Testis (tissue), 5 donors: ENCODE data around the gene KIR2DL3. TPM values are rescaled to one million over a fixed set of nuclear protein-coding genes. Genes with fewer than 3 reads are reported as not detected.
"Not testable (repeated sequence)": the region's sequence is repeated elsewhere in the genome, so short reads cannot be mapped to it uniquely, and the experiment has no call there.

Source experiments
- DNase-seq: peaks from one replicate; pipeline ENCODE4 v3.0.0-alpha.2; 2019
- H3K27ac ChIP-seq, 2 donors: fragments of 200-600 bp; sonication (generic); one replicate each; pipeline ENCODE4 v1.5.1; 2019
- H3K27me3 ChIP-seq: fragments of 200-600 bp; sonication (generic); one replicate; pipeline ENCODE4 v1.5.1; 2019
- H3K36me3 ChIP-seq: fragments of 200-600 bp; sonication (generic); one replicate; pipeline ENCODE4 v1.5.1; 2017; ENCODE audit warnings: low read depth; ENCODE audit errors: missing control alignments
- H3K4me1 ChIP-seq: fragments of 200-600 bp; sonication (generic); one replicate; pipeline ENCODE4 v1.5.1; 2019
- H3K4me3 ChIP-seq, 2 donors: fragments of 200-600 bp; sonication (generic); one replicate each; pipeline ENCODE4 v1.5.1; 2017 to 2019
- H3K9me3 ChIP-seq: fragments of 200-600 bp; sonication (generic); one replicate; pipeline ENCODE4 v1.5.1; 2017
- CTCF ChIP-seq, 3 experiments: fragments of 450-650 bp in 2 of 3; fragments of 200-600 bp in 1 of 3; sonication (generic) in 1 of 3; IDR thresholded peaks; one replicate each; pipeline ENCODE4 v1.5.1; 2016 to 2019; ENCODE audit warnings: antibody characterized with exemption in 3 of 3, mild to moderate bottlenecking in 2 of 3, moderate library complexity in 1 of 3
- POLR2A ChIP-seq: fragments of 450-650 bp; IDR thresholded peaks from one replicate; pipeline ENCODE4 v1.6.1; 2017; ENCODE audit warnings: antibody characterized with exemption, mild to moderate bottlenecking, moderate library complexity
- WGBS, 2 donors: methylation state at CpG; one replicate each; pipeline ENCODE4 v1.1.5; 2018; 5-methylcytosine and 5-hydroxymethylcytosine counted together
- intact Hi-C: fragments of 100-400 bp; cut with DNase I; formaldehyde crosslinking; loops from one replicate; pipeline ENCODE4 v1.15.1; 2023; ENCODE audit warnings: low total_unique reads
- long read RNA-seq, 2 donors: transcript quantifications; one replicate each; lab custom pipeline, GENCODE V29; 2026
- polyA plus RNA-seq: library from polyadenylated mRNA; stranded (reverse); fragments of 350-450 nt; fragmentation: Illumina TruSeq; extraction: RNeasy Lipid Tissue Mini Kit (QIAGEN cat#74804); gene quantifications from one replicate; pipeline ENCODE4 v1.2.3, GENCODE V29; 2014; ENCODE audit warnings: low read depth, low replicate concordance; ENCODE audit not compliant: insufficient read depth
- total RNA-seq, 2 donors: library from RNA; depleted of rRNA; stranded (reverse); fragments of >200 nt; gene quantifications; one replicate each; pipeline ENCODE4 v1.2.3, GENCODE V29; 2016

The KIR2DL3 gene
- total RNA-seq (not detected), polyA plus RNA-seq (not detected)
- long read RNA-seq, donor 1, result 0 reads
- long read RNA-seq, donor 2, result 0 reads

GRCh38 chr19:54738306-54738705 lies at the start of gene KIR2DL3:
Gene KIR2DL3 (plus strand): TSS chr19:54738513. CDS start chr19:54738546, 33 bp downstream.
- H3K9me3 ChIP-seq, H3K4me1 ChIP-seq, H3K4me3 ChIP-seq, H3K27ac ChIP-seq, H3K27me3 ChIP-seq, DNase-seq, H3K36me3 ChIP-seq, intact Hi-C loops: not testable (repeated sequence)
- WGBS, 2 donors, result 92 to 93% methylated on average over 16 of the region's 16 CpGs

- Histone ChIP-seq H3K27me3 (no peaks in the 10 kb centered on the region), H3K27ac (no peak overlapping the region), H3K4me3 (no peak overlapping the region), H3K9me3 (no peaks in the 10 kb centered on the region), H3K36me3 (no peaks in the 10 kb centered on the region), H3K4me1 (no peaks in the 10 kb centered on the region)
- intact Hi-C loops, result no loop called here
- TF ChIP-seq POLR2A (no peak), CTCF (IDR thresholded peaks at IDR 0.05) (no peak)
- WGBS, 2 donors, result 54 to 67% methylated on average over 9 of the region's 9 CpGs
- DNase-seq, result no peak
These were observed 46.6 kb upstream of the KIR2DL3 start for GRCh38 chr19:54691582-54692297.

GRCh38 chr19:54692298-54692615 lies 46.1 kb upstream of the KIR2DL3 start:
- DNase-seq, result no peak
- 58 to 68% methylated on average over 4 of the region's 4 CpGs for WGBS, 2 donors
- no peaks in the 10 kb centered on the region for H3K36me3 ChIP-seq
- no peaks in the 10 kb centered on the region for H3K27me3 ChIP-seq
- intact Hi-C loops, result no loop called here
- H3K4me3 ChIP-seq, result no peak overlapping the region
- H3K4me1 ChIP-seq, result no peaks in the 10 kb centered on the region
- TF ChIP-seq CTCF (IDR thresholded peaks at IDR 0.05) (no peak), POLR2A (no peak)
- H3K9me3 ChIP-seq, result no peaks in the 10 kb centered on the region
- H3K27ac ChIP-seq, result no peak overlapping the region

GRCh38 chr19:54694648-54695047 lies 43.7 kb upstream of the KIR2DL3 start:
- Histone ChIP-seq H3K4me1 (no peaks in the 10 kb centered on the region), H3K27ac (no peak overlapping the region), H3K27me3 (no peaks in the 10 kb centered on the region), H3K9me3 (no peaks in the 10 kb centered on the region), H3K4me3 (no peak overlapping the region), H3K36me3 (no peaks in the 10 kb centered on the region)
- no peak for TF ChIP-seq POLR2A
- no peak for TF ChIP-seq CTCF (IDR thresholded peaks at IDR 0.05)
- intact Hi-C loops, result no loop called here
- no peak for DNase-seq
- WGBS, 2 donors, result 74 to 87% methylated on average over 5 of the region's 5 CpGs

GRCh38 chr19:54696117-54696548 lies 42.2 kb upstream of the KIR2DL3 start:
- no peaks in the 10 kb centered on the region for H3K36me3 ChIP-seq
- intact Hi-C loops, result no loop called here
- no peak overlapping the region for H3K27ac ChIP-seq
- 68 to 91% methylated on average over 8 of the region's 8 CpGs for WGBS, 2 donors
- no peak for DNase-seq
- H3K4me1 ChIP-seq, result no peaks in the 10 kb centered on the region
- no peaks in the 10 kb centered on the region for H3K9me3 ChIP-seq
- H3K4me3 ChIP-seq, result no peak overlapping the region
- H3K27me3 ChIP-seq, result no peaks in the 10 kb centered on the region
- no peak for TF ChIP-seq POLR2A
- TF ChIP-seq CTCF (IDR thresholded peaks at IDR 0.05), result no peak
